Superior temporal gyrus (tissue), 1 donor: ENCODE results near the gene DLX2.

Experiments
- DNase-seq: peaks from one replicate; pipeline ENCODE4 v3.0.0-alpha.2; 2016; ENCODE audit errors: extremely low spot score

DLX2 gene

DNA sequence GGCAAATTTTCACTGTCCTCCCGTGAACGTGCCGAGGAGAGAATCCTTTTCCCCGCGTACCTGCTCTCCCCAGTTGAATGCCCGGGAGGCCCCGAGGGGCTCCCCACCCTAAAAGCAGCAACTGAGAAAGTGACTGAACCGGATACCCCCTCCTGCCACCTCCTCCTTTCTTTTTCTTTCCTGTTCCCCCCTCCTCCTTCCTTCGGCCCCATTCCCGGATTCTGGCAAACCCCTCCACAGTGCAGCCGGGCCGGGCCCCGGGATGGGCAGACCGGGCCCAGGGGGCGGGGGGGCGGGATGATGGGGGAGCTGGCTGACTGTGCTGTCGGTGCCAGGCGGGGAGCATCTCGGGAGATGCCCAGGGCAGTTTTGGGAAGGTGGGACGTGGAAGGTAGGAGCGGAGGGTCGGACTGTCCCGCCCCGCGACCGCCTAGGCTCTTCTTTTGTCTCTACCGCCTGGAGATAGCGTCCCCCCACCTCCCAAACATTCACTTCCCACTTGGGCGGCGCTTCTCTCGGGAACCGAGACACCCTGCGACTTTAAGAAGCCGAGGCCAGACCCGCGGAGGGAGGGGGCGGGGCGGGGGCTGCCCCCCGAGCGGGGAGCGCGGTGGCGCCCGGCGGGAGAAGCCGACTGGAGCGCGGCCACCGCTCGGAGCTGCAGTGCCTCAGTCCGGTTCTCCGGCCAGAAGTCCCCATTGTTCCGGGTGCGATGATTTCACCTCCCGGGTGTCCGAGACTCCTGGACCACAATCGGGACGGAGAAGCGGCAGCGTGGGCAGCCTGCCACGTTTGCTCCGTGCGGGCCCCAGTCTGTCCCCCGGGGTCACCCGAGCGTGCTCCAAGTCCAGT, 8.2 kb downstream of the DLX2 start:
- DNase-seq, result no peak

DNA sequence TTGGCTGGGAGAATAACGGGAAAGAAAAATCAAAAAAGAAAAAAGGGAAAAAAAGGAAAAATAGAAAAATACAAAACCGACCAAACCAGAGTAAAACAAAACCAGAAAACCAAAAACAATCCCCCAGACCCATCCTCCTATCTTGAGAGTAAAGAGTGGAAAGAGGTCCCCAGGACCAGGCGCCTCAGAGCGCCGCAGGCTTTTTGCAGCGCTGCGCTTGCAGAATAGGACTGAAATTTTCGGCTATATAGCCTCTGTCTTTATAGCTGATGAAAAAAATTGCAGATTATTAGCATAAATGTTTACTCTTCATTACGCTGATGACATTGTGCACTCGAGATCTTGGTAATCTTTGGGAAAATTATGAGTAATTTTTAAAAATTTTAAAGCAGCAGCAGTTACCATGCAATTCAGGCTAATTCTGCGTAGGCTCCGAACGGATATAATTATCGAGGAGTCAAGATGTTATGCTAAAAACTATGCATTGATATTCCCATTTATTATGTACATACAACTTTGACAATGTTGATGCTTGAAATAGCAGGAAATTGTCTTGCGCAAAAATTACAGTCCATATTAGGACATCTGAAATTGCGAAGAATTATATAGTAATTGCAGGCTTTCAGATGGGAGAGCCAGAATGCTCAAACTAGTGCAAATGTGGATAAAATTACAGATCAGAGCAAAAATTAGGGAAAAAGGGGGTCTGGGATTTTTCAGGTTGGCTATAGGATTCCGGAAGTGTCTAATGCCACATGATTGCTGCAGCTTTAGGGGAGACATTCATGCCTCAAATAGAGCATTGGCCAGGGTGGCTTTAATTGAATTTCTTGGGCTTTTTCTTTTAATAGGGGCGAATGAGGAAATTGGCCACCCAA, 9.0 kb downstream of the DLX2 start:
- DNase-seq, result no peak

DNA sequence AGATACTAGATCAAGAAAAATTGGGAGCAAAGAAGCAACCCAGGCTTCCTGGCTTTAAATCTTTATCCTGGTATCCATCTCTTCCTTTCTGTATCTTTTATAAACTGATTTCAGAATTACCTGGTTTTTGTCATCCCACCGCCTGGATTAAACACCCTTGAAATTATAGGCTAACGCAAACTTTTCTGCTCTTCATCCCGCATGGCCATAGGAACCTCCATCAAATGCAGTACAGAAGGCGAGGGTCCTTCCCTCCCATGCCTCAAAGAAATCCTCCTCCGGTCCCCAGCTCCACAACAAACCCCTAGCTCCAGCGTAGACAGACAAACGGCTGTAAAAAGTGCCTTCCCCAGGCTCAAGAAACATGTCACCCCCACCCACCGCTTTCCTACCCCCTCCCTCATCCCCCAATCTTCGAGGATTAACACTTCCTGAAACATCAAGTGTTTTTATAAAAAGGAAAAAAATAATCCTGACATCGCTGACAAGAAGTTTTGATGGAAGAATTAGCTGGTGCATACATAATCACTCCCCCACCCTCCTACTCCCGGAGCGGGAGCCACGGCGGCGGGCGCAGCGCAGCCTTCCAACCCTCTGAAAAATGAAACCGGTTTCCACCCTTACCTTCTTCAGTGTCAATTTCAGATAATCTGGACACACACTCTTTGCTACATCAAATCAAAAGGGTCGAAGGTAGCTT, 9.8 kb downstream of the DLX2 start:
- no peak for DNase-seq

DNA sequence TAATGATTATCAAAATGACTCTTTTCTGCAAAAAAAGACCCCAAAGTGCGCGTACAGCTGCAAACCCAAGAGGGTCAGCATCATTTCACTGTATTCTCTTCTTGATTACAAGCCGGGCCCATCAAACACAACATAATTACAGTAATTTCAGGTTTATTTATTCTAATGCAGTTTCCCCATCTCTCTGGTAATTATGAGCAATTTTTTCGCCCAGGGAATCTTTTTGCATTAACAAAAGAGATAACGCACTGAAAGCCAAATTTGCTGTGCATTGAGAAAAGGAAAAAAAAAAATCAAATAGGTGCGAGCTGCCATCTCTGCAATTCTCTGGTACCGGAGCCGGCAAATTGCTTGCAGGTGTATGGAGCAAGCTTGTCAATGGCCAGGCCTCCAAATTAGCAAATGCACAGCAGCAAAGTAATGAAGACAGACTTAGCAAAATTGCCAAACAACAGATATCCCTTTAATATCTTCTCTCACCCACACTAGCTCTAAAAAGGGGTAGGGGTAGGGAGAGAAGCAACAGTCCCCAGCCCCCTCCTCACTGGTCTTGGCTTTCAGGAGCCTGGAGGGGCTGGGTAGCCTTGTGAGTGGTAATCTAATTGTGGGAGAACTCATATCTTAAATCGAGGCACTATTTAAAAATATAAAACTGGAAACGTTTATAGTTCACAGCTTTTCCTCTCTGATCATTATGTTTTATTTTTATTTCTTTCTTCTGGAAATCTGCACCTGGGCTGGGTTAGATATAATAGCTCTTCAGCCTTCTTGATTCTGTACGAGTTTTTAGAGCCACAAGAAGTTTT, 10.7 kb downstream of the DLX2 start:
- DNase-seq, result no peak

DNA sequence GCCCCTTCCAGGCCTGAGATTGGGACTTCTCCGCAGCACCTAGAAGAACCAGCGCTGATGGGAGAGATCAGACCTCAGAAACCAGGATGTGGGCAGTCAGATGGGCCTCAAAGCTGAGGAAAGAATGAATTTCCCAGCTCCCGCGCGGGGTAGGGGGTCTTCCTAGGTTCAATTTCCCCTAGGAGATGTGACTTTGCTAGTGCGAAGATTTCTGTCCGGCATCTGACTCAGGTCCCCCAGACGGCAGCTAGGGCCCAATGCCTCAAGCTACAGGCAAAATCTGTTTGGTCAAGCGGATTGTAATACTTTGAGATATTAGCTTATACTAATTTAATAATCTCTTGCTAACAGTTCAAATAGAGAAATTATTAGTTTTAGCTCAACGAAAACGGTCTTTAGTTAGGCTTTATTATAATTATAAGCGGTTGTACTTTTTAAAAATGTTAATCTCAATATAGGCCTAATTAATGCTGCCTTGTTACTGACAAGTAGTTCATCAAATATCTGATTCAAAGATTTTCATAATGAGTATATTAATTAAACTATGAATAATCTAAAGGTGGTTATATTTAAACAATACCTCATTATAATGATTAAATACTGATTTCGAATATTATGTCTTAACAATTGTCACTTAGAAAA, 11.6 kb downstream of the DLX2 start:
- DNase-seq, result no peak

DNA sequence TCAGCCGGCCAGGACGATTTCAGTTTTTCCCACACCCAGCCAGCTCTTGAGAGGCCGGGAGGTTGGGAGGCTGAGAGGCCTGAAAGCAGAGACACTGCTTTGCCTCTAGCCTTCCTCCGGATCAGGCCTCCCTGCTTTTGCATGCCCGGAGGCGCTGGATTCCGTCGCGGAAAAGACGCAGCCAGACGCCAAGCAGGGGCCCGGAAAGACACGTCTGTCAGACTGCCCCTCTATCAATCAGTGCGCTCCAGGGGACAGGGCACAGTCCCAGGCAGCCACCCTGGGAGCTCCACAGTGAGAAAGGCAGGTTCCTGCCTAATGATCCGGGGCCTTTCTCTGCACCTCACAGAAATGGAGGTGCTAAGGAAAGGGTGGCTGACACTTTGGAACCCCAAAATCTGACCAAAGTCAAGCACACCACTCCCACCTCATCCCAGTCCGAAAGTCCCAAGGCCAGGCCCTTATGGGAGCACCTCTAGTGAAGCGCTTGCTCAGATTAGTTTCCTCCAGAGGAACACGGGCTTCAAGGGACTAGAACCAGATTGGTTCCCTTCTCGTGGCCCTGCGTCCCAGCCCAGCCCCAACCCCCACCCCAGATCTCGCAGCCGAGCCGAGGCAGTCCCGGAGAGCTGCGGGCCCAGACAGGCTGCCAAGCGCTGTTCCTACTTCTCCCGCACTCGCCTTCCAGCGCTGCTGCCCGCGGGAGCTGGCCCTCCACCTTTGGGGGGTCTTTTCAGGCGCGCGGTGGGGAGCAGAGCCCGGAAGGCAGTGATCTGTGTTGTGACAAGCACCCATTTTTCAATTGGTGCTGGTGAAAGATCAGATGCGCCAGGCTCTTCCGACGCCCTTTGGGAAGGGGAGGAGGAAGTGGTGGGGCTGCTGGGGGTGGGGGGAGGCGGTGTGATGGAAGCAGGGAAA, 12.4 kb downstream of the DLX2 start:
- no peak for DNase-seq

DNA sequence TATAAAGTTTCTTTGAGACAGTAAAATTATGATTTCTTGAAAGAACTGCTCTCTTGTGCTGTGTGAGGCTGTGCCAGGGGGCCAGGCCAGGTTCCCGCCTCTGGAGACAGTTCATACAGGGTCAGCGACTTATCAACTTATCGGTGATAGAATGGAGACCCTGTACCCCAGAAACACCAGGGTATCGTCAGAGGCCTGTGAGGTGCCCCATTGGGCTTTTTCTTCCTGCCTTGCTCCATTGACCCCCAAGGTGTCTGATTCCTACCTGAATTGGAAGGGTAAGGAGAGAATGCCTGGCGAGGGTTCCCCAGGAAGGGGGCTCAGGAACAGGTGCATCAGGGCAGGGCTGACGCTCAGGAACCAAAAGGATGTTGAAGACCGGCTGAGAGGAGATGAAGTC, 13.1 kb downstream of the DLX2 start:
- no peak for DNase-seq

DNA sequence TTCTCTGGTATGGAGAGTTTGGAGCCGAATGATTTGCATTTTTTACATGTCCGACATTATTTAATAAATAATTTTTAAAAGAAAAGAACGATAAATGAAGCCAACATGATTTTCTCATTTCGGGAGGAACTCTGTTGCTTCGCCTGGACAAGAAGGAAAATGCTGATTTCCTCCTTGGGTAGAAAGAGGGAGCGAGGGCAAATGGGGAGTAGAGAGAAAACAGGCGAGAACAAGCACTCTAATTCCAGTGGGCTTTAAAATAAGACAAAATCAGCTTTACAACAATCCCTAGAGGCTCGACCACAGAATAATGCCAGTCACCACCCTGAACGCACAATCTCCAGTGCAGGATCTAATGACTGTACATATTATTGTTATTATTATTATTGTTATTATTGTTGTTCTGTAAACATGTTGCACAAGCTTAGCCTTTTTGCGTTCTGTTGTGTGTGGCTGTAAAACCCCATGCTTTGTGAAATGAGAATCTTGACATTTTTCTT, 13.6 kb downstream of the DLX2 start:
- DNase-seq, result no peak

DNA sequence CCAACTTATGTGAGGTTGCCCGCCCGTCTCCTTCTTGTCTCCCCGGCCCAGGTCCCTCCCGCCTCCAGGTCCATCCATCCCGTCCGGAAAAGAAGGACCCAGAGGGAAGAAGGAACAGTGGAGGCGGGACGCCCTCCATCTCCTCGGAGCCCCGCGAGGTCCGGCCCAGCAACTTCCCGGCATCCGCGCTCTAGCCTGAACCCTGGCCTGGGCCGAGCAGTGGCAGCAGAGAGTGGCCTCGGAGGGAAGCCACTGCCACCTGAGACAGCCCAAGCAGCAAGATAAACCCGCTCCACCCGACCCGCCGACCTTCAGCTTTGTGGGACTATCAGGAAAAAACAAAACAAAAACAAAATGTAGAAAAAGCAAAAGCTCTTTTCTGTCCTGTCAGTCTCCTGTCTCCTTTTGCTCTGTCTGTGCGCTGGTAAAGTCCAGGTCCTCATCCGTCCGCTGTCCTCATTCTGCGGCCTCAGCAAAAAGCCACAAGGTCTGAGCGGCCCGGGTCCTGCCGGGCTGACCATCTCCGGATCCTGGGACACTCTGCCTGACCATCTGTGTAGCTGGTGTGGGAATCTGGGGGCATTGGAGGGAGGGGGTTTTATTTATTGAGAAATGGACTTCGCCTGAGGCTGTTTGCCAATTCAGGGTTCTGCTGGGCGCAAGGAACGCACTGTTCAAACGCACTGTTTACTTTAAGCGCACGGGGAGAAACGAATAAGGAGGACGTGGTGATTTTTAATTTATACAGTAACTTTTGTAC, 14.3 kb downstream of the DLX2 start:
- no peak for DNase-seq

DNA sequence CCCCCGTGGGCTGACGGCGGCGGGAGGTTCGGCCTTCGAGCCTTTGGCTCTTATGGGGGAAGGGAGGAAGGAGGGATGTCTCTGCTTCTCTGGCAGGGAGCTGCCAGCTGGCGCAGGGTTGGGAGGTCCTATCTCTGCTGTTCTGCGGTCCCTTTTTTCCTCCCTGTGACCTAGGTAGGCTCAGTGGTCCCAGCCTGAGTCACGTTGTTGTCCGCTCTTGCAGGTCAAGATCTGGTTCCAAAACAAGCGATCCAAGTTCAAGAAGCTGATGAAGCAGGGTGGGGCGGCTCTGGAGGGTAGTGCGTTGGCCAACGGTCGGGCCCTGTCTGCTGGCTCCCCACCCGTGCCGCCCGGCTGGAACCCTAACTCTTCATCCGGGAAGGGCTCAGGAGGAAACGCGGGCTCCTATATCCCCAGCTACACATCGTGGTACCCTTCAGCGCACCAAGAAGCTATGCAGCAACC, 14.9 kb downstream of the DLX2 start:
- DNase-seq, result no peak

DNA sequence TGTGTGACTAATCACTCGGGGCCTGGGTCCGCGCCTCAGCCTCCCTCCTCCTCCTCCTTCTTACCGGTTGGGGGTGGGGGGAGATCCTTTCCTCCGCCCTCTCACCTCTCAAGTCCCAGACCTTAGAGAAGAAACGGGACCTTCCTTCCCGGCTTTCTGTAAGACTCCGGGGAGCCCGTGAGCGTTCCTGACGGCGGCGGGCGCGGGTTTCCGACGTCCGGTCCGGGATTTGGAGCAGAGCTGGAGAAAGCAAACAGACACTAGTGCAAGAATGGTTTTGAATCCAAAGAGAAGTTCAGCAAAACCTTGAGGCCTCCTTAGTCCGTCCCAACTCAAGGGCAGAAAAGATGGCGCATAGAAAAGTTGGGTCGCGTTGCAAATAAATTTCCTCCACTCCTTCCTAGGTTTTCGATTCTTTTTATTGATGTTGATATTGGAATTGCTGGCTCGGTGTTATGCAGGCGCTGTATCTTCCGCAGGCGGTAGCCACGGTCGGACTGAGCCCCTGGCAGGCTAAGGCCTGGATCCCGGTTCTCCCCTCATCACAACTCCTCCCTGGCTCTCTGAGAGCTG, 15.4 kb downstream of the DLX2 start:
- no peak for DNase-seq

DNA sequence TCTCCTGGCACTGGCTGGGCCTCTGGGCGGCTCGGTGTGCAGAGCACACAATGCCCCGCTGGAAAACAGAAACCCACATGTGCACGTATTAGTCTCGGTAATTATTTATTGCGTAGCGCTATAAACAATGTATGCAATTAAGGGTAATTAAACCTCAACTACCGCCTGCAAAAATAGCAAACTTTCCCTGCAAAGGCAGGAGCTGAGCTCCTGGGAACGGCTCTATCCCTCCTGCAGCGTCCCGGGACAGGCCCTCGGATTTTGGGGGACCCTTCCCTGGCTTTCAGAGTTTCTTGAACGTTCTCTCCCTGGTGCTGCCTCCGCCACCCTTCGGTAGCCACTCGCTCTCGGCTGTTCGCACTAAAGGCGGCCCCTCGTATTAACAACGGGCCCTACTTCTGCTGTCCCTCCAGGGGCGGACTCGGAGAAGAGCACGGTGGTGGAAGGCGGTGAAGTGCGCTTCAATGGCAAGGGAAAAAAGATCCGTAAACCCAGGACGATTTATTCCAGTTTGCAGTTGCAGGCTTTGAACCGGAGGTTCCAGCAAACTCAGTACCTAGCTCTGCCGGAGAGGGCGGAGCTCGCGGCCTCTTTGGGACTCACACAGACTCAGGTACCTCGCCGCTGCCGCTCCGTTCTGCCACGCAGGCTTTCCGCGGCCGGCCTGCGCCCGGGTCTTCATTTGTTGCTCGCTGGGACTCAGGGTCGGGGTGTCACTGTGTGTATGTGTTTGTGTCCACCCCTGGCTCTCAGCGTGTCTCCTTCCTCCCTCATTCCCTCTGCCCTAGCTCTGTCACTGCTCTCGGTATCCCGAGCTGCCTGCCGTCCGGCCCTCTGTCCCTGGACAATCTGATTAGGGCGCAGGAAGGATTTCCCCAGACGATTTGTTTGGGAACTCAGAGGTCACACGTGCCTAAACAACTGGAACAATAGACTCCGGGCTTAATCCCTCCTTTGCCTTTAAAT, 16.2 kb downstream of the DLX2 start:
- no peak for DNase-seq

DNA sequence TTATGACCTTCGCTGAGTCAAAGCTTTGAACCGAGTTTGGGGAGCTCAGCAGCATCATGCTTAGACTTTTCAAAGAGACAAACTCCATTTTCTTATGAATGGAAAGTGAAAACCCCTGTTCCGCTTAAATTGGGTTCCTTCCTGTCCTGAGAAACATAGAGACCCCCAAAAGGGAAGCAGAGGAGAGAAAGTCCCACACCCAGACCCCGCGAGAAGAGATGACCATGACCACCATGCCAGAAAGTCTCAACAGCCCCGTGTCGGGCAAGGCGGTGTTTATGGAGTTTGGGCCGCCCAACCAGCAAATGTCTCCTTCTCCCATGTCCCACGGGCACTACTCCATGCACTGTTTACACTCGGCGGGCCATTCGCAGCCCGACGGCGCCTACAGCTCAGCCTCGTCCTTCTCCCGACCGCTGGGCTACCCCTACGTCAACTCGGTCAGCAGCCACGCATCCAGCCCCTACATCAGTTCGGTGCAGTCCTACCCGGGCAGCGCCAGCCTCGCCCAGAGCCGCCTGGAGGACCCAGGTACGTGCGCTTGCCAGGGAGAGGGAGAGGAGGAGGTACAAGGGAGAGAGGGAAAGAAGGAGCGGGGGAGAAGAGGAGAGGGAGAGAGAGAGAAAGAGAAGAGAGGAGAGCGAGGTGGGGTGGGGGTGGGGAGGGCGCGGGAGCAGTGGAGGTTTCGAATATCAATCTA, 17.1 kb downstream of the DLX2 start, which contains the start of gene DLX1:
Gene DLX1, plus strand, starts transcription at position 48 of the 700 bp plus-strand sequence. Its CDS starts 171 bp downstream, at position 219.
- DNase-seq, result no peak

DNA sequence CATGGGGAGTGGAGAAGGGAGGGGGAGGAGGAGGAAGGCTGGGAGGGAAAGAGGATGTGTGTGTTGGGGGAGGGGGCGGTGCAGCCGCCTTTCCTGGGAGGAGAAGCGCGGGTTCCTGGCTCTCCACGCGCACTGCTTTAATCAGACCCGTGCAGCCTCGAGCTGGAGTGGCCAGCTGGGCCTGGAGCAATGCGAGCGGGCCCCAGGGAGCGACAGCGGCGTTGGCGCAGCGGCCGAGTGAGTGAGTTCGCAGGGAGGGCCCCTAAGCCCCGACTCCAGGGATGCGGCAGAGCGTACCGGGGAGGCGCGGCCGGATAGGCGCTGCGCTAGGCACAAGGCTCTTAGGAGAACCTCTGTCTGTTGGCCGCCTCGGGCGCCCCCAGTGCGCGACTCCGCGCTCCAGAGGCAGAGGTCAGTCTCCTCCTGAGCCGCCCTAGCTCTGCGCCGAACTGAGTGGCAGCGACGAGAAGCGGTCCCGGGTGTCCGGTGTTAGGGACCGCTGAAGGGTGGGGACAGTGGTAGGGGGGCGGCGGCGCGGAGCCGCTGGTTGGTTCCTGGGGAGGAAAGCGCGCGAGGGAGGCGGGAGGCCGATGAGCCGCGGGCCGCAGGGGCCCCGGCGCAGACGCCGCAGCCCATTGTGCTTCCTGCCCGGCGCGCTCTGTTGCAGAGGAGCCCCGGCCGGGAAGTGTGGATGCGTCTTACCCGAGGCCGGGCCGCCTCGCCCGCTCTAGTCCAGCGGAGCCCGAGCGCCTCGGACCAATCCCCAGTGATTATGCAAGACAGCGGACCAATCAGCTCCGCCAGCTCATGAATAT, 17.8 kb downstream of the DLX2 start:
- peak; percentile 60 for DNase-seq

DNA sequence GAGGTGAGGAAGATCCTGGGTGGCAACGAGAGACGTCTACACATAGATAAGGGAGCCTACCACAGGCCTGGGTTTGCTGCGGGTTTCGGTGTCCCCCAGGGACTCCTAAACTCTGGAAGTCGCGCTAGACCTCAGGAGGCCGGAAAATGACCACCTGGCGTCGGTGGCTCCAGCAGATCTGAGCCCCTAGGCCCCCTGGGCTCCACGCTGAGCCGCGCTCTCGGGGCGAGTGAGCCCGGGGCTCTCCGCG, 18.4 kb downstream of the DLX2 start:
- DNase-seq, result no peak
